Uterus (tissue), 2 donors: ENCODE measurements around the gene GHRL.

Experiments used
- POLR2A ChIP-seq, 2 donors: fragments of 450-650 bp; IDR thresholded peaks; one replicate each; pipeline ENCODE4 v1.6.1; 2016; ENCODE audit warnings: antibody characterized with exemption in 2 of 2, mild to moderate bottlenecking in 1 of 2, moderate library complexity in 1 of 2
- TF ChIP-seq, protein P1 (sequence below), 4 experiments: fragments of 200-600 bp in 2 of 4; fragments of 450-650 bp in 2 of 4; sonication (generic) in 2 of 4; IDR thresholded peaks; one replicate each; pipeline ENCODE4 v1.5.1; 2016 to 2019; ENCODE audit warnings: antibody characterized with exemption in 4 of 4, mild to moderate bottlenecking in 2 of 4, moderate library complexity in 1 of 4

DNA sequence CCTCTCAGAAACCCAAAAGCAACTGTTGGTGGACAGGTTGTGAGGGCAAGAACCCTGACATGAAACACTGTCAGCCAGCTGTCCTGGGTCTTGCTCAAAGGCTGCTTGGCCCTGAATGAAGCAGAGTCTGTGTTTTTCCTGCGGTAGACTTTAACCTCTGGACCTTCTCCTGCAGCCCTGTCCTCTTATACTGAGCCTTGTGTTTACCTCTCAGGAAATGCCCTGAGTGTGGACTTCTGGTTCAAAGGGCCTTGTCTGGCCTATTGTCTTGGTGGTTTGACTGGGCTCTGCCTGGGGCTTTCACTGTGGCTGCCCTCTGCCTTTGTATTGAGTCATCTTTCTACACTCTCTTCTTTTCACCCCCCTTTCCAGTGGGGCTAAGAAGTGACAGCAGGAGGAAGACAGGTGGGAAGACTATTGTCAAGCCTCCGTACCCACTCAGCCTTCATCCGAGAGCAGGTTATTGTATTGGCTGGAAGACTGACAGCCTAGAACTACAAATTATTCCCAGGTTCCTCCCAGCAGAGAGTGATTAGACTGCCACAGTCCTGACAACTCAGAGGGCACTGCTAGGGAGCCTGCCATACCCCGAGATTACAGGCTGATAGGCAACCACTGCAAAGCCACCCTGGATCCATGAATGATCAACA is 24.7 kb upstream of the GHRL start:
- no peak for TF ChIP-seq POLR2A (IDR thresholded peaks at IDR 0.05)
- TF ChIP-seq, protein P1, sequence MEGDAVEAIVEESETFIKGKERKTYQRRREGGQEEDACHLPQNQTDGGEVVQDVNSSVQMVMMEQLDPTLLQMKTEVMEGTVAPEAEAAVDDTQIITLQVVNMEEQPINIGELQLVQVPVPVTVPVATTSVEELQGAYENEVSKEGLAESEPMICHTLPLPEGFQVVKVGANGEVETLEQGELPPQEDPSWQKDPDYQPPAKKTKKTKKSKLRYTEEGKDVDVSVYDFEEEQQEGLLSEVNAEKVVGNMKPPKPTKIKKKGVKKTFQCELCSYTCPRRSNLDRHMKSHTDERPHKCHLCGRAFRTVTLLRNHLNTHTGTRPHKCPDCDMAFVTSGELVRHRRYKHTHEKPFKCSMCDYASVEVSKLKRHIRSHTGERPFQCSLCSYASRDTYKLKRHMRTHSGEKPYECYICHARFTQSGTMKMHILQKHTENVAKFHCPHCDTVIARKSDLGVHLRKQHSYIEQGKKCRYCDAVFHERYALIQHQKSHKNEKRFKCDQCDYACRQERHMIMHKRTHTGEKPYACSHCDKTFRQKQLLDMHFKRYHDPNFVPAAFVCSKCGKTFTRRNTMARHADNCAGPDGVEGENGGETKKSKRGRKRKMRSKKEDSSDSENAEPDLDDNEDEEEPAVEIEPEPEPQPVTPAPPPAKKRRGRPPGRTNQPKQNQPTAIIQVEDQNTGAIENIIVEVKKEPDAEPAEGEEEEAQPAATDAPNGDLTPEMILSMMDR (IDR thresholded peaks at IDR 0.05), result no peak
